Measurements from ENCODE around the gene ENDOU. TPM values are rescaled to one million over a fixed set of nuclear protein-coding genes. Genes with fewer than 3 reads are reported as not detected.

The ENDOU gene
- total RNA-seq, 1 experiment from 2014 or later = not detected

DNA sequence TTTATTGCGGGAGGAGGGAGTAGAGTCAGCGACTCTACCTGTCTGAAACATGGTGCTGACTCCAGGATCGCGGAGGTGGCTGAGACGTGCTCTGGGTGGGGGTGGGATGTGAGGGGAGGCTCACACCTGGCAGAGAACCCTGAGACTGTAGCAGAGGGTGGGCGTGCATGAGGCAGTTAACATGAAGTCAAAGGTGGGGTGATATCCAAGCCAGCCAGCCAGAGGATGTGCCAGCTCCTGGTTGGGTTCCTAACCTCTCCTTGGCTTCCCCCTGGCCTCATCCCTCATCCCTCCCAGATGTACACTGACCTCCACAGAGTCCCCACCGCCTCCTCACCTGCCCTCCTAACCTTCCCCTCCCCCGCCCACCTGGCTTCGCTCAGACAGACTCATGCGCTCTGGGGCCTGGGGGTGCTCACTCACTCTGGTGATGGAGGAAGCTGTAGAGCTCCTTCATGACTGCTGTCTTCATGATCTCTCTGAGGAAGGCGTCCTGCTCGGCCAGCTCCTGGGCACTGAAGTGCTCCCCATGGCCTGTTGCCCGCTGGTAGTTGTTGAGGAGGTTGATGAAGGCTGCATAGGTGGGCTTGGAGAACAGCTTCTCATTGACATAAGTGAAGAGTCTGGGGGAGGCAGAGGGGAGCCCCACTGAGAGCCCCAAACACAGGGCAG, 9.3 kb downstream of the ENDOU start (continued):
- TF ChIP-seq, protein P1, sequence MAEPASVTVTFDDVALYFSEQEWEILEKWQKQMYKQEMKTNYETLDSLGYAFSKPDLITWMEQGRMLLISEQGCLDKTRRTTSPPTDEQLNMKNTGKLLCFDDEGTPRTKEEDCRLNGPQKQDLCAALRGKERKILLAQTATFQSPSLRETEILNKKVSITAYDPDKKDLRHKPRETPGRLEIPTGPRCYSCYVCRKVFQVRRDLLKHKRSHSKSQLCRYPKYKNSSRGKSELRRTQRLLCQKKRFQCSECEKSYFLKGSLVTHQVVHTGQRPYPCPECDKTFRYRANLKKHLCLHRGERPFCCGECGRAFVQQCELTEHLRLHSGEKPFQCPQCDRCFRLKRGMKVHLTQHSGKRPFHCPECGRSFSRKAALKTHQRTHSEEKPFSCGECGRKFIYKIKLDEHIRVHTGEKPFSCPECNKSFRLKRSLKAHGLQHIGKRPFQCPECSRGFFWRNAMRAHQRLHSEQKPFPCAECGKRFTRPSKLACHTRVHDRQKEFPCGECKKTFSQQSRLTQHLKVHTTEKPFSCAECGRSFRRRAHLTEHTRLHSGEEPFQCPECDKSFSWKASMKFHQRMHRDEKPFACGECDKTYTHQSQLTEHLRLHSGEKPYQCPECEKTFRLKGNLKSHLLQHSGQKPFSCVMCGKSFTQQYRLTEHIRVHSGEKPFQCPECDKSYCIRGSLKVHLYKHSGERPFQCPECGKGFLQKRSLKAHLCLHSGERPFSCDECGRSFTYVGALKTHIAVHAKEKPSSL (CRISPR knock-in tag; conservative IDR thresholded peaks at IDR 0.05) = no peak
- no peak for TF ChIP-seq JAZF1 (CRISPR knock-in tag; IDR thresholded peaks at IDR 0.05)

DNA sequence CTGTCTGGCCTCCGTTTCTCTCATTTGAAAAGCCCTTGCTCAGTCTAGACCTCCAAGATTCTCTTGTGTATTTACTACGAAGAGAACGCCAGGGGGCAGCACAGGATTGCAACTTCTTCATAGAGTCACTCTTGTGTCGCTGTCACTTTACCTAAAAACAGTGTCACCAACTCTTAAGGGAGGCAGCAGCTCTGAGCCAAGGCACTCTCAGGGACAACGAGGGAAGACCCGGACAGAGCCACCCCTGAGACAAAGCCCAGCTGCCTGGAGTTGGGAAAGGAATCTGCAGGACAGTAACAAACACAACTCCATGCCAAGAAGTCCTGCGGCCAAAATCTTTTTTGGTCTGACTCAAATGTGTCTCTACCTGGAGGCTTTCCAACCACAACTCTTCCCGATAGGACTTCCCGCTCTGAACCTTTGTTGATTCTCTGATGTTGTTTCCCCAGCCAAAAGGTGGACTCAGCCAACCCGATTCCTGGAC, 9.9 kb downstream of the ENDOU start:
- ChIA-PET CTCF (interaction anchor here (0.6 to 8.3 kb wide), 25 partner anchors 9 to 683 kb away, joined by 3 to 104 read pairs (median 4); partner anchors contain the start of genes ENDOU, RAPGEF3, RPAP3 and SLC48A1), POLR2A (no interaction called here)
- DNase-seq (ENCODE audit: low spot score) = peak; percentile 71
- H3K27me3 Mint-ChIP-seq (ENCODE audit: low read depth) = peaks cover 72% of the 10 kb centered on the region
- H3K9me3 Mint-ChIP-seq = no peaks in the 10 kb centered on the region
- H3K4me3 Mint-ChIP-seq = no peak overlapping the region
- no peak overlapping the region for H3K27ac Mint-ChIP-seq
- H3K36me3 Mint-ChIP-seq = no peaks in the 10 kb centered on the region
- TF ChIP-seq, protein P2, sequence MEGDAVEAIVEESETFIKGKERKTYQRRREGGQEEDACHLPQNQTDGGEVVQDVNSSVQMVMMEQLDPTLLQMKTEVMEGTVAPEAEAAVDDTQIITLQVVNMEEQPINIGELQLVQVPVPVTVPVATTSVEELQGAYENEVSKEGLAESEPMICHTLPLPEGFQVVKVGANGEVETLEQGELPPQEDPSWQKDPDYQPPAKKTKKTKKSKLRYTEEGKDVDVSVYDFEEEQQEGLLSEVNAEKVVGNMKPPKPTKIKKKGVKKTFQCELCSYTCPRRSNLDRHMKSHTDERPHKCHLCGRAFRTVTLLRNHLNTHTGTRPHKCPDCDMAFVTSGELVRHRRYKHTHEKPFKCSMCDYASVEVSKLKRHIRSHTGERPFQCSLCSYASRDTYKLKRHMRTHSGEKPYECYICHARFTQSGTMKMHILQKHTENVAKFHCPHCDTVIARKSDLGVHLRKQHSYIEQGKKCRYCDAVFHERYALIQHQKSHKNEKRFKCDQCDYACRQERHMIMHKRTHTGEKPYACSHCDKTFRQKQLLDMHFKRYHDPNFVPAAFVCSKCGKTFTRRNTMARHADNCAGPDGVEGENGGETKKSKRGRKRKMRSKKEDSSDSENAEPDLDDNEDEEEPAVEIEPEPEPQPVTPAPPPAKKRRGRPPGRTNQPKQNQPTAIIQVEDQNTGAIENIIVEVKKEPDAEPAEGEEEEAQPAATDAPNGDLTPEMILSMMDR (IDR thresholded peaks at IDR 0.05) = peak; percentile 72
- TF ChIP-seq, protein P3, sequence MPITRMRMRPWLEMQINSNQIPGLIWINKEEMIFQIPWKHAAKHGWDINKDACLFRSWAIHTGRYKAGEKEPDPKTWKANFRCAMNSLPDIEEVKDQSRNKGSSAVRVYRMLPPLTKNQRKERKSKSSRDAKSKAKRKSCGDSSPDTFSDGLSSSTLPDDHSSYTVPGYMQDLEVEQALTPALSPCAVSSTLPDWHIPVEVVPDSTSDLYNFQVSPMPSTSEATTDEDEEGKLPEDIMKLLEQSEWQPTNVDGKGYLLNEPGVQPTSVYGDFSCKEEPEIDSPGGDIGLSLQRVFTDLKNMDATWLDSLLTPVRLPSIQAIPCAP (CRISPR knock-in tag; IDR thresholded peaks at IDR 0.05) = no peak
- peaks cover 29% of the 10 kb centered on the region for H3K4me1 Mint-ChIP-seq
- peak; percentile 43 for ATAC-seq

DNA sequence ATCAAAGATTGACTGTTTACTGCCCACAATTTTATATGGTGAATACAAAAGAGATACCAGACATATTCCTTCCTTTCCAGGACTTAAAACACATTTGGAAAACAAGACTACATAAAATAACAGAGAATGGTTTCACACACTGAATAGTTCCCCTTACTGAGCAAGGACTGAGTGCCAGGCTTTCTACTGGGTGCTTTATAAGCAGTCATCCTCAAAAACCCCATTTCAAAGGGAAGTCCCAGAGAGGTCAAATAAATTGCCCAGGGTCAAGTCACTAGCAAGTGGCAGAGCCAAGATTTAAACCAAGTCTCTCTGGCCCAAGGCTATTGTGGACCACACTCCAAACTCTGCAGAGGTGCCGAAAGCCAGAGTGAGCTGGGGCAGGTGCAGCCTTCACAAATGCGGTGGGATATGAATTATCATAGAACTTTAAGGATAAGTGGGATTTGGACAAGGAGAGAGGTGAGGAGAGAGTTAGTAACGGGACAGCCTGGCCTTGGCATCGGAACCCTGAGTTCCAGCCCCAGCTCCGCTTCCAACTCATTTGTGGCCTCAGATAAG, 10.4 kb downstream of the ENDOU start:
- H3K36me3 Mint-ChIP-seq = no peaks in the 10 kb centered on the region
- ATAC-seq = no peak

More for the DNA sequence above, 10.4 kb downstream of the ENDOU start:
- TF ChIP-seq, protein P4, sequence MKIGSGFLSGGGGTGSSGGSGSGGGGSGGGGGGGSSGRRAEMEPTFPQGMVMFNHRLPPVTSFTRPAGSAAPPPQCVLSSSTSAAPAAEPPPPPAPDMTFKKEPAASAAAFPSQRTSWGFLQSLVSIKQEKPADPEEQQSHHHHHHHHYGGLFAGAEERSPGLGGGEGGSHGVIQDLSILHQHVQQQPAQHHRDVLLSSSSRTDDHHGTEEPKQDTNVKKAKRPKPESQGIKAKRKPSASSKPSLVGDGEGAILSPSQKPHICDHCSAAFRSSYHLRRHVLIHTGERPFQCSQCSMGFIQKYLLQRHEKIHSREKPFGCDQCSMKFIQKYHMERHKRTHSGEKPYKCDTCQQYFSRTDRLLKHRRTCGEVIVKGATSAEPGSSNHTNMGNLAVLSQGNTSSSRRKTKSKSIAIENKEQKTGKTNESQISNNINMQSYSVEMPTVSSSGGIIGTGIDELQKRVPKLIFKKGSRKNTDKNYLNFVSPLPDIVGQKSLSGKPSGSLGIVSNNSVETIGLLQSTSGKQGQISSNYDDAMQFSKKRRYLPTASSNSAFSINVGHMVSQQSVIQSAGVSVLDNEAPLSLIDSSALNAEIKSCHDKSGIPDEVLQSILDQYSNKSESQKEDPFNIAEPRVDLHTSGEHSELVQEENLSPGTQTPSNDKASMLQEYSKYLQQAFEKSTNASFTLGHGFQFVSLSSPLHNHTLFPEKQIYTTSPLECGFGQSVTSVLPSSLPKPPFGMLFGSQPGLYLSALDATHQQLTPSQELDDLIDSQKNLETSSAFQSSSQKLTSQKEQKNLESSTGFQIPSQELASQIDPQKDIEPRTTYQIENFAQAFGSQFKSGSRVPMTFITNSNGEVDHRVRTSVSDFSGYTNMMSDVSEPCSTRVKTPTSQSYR (CRISPR knock-in tag; IDR thresholded peaks at IDR 0.05) = no peak
- TF ChIP-seq ZNF263 (CRISPR knock-in tag; IDR thresholded peaks at IDR 0.05; ENCODE audit: low read depth) (no peak), RELA (CRISPR knock-in tag; IDR thresholded peaks at IDR 0.05; ENCODE audit: borderline replicate concordance) (no peak), NFE2L1 (CRISPR knock-in tag; IDR thresholded peaks at IDR 0.05) (no peak), ZNF671 (CRISPR knock-in tag; IDR thresholded peaks at IDR 0.05) (no peak), FOXK1 (CRISPR knock-in tag; IDR thresholded peaks at IDR 0.05) (no peak), JUN (CRISPR knock-in tag; IDR thresholded peaks at IDR 0.05) (no peak), ZNF423 (CRISPR knock-in tag; IDR thresholded peaks at IDR 0.05) (no peak), FOXJ3 (CRISPR knock-in tag; IDR thresholded peaks at IDR 0.05; ENCODE audit: borderline replicate concordance) (no peak), ZNF317 (CRISPR knock-in tag; IDR thresholded peaks at IDR 0.05; ENCODE audit: borderline replicate concordance, low read depth) (no peak), TCF7 (CRISPR knock-in tag; IDR thresholded peaks at IDR 0.05; ENCODE audit: low read depth) (no peak)
- TF ChIP-seq, protein P5, sequence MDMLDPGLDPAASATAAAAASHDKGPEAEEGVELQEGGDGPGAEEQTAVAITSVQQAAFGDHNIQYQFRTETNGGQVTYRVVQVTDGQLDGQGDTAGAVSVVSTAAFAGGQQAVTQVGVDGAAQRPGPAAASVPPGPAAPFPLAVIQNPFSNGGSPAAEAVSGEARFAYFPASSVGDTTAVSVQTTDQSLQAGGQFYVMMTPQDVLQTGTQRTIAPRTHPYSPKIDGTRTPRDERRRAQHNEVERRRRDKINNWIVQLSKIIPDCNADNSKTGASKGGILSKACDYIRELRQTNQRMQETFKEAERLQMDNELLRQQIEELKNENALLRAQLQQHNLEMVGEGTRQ (CRISPR knock-in tag; IDR thresholded peaks at IDR 0.05) = no peak
- TF ChIP-seq, protein P6, sequence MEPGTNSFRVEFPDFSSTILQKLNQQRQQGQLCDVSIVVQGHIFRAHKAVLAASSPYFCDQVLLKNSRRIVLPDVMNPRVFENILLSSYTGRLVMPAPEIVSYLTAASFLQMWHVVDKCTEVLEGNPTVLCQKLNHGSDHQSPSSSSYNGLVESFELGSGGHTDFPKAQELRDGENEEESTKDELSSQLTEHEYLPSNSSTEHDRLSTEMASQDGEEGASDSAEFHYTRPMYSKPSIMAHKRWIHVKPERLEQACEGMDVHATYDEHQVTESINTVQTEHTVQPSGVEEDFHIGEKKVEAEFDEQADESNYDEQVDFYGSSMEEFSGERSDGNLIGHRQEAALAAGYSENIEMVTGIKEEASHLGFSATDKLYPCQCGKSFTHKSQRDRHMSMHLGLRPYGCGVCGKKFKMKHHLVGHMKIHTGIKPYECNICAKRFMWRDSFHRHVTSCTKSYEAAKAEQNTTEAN (CRISPR knock-in tag; IDR thresholded peaks at IDR 0.05) = no peak
- TF ChIP-seq, protein P7, sequence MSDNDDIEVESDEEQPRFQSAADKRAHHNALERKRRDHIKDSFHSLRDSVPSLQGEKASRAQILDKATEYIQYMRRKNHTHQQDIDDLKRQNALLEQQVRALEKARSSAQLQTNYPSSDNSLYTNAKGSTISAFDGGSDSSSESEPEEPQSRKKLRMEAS (CRISPR knock-in tag; IDR thresholded peaks at IDR 0.05) = no peak
- TF ChIP-seq, protein P8, sequence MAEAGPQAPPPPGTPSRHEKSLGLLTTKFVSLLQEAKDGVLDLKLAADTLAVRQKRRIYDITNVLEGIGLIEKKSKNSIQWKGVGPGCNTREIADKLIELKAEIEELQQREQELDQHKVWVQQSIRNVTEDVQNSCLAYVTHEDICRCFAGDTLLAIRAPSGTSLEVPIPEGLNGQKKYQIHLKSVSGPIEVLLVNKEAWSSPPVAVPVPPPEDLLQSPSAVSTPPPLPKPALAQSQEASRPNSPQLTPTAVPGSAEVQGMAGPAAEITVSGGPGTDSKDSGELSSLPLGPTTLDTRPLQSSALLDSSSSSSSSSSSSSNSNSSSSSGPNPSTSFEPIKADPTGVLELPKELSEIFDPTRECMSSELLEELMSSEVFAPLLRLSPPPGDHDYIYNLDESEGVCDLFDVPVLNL (CRISPR knock-in tag; IDR thresholded peaks at IDR 0.05; ENCODE audit: borderline replicate concordance, low read depth) = no peak
- H3K4me1 Mint-ChIP-seq = peaks cover 29% of the 10 kb centered on the region
- POLR2A ChIA-PET = no interaction called here
- no peaks in the 10 kb centered on the region for H3K9me3 Mint-ChIP-seq
- no peak overlapping the region for H3K27ac Mint-ChIP-seq
- H3K27me3 Mint-ChIP-seq (ENCODE audit: low read depth) = peaks cover 69% of the 10 kb centered on the region
- DNase-seq (ENCODE audit: low spot score) = no peak
- CTCF ChIA-PET = interaction anchor here (0.6 to 8.3 kb wide), 21 partner anchors 9 to 683 kb away, joined by 3 to 104 read pairs (median 4); partner anchors contain the start of genes ENDOU, RPAP3 and SLC48A1
- no peak overlapping the region for H3K4me3 Mint-ChIP-seq
